ENCODE measurements around the gene NDC1. TPM values are rescaled to one million over a fixed set of nuclear protein-coding genes. Genes with fewer than 3 reads are reported as not detected.
A peak's percentile ranks its signal among the peaks of the same experiment; 100 is the strongest.
"Not testable (repeated sequence)": the region's sequence is repeated elsewhere in the genome, so short reads cannot be mapped to it uniquely, and the experiment has no call there.

The NDC1 gene, protein sequence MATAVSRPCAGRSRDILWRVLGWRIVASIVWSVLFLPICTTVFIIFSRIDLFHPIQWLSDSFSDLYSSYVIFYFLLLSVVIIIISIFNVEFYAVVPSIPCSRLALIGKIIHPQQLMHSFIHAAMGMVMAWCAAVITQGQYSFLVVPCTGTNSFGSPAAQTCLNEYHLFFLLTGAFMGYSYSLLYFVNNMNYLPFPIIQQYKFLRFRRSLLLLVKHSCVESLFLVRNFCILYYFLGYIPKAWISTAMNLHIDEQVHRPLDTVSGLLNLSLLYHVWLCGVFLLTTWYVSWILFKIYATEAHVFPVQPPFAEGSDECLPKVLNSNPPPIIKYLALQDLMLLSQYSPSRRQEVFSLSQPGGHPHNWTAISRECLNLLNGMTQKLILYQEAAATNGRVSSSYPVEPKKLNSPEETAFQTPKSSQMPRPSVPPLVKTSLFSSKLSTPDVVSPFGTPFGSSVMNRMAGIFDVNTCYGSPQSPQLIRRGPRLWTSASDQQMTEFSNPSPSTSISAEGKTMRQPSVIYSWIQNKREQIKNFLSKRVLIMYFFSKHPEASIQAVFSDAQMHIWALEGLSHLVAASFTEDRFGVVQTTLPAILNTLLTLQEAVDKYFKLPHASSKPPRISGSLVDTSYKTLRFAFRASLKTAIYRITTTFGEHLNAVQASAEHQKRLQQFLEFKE
- 13.2 TPM for total RNA-seq (ENCODE audit: insufficient read depth, low replicate concordance)

GRCh38 chr1:53837924-53838653, at the start of gene NDC1:
Gene NDC1 (minus strand): TSS chr1:53838296. CDS start chr1:53838261, 35 bp downstream.
- peak; percentile 99 for DNase-seq (ENCODE audit: low spot score)

DNA sequence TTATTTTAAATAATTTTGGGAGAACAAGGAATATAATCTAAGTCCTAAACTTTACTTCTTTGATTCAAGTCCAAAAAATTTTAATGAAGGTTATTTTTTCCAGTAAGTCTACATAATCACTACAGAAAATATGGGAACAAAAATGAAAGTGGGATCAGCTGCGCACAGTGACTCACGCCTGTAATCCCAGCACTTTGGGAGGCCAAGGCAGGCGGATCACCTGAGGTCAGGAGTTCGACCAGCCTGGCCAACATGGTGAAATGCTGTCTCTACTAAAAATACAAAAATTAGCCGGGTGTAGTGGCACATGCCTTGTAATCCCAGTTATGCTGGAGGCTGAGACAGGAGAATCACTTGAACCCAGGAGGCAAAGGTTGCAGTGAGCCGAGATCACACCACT, 45.5 kb upstream of the NDC1 start:
- not testable (repeated sequence) for DNase-seq (ENCODE audit: low spot score)

- DNase-seq (ENCODE audit: low spot score): not testable (repeated sequence)
These were observed 43.8 kb upstream of the NDC1 start for GRCh38 chr1:53881853-53882252.

DNA sequence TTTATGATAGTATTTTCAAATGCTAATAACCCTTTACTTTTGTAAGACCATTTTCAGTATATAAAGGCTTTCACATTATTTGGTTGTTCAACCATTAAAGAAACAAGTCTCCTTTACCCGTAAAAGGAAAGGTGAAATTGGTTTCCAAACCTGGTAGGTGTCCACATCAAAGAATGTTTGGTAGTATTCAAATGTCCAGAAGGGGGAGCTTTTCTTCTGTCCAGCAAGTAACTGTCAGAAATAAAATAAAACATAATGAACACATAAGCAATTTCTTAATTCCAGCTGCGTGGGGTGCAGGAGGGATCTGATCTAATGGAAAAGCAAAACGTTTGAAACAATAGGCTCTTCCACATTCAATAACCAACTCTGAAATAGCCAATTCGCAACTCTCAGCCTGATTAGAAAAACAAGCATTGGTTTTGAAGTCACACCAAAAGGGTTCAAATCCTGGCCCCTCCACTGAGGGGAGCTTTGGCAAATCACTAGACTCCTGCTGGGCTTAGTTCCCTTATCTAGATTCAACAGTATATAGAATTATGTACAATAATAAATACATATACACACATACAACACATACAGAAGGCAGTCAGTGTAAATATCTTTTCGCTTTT, 40.5 kb upstream of the NDC1 start:
- DNase-seq (ENCODE audit: low spot score): peak; percentile 39

DNA sequence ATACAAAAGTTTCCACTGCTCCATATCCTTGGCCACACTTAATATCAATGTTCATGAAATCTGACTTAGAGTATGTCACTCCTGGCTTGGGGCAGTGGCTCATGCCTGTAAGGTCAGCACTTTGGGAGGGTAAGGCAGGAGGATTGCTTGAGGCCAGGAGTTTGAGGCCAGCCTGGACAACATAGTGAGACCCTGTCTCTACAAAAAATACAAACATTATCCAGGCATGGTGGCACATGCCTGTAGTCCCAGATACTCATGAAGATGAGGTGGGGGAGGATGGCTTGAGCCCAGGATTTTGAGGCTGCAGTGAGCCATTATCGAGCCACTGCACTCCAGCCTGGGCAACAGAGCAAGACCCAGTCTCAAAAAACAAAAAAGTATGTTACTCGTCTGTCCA, 37.1 kb upstream of the NDC1 start:
- not testable (repeated sequence) for DNase-seq (ENCODE audit: low spot score)

GRCh38 chr1:53871773-53872484, 33.8 kb upstream of the NDC1 start:
- peak; percentile 39 for DNase-seq (ENCODE audit: low spot score)

- peak; percentile 31 for DNase-seq (ENCODE audit: low spot score)
These were observed 33.1 kb upstream of the NDC1 start for GRCh38 chr1:53871221-53871620.

- no peak for DNase-seq (ENCODE audit: low spot score)
These were observed 31.5 kb upstream of the NDC1 start for GRCh38 chr1:53869454-53870117.

DNA sequence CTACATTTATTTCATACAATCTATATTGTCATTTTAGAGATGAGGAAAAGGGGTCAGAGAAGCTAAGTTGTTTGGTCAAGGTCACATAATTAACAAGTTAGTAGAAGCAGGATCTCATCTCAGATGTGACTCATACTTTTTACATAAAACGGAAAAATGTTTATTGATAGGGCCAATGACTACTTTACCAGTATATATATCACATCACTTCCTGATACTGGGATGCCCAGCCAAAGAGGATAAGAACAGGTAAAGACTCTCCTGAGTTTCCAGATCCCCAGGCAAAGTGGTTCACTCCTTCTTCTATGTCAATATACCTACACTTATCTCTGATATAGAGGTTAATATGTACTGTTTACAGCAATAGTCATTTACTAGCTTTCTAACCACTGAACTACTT, 30.5 kb upstream of the NDC1 start:
- DNase-seq (ENCODE audit: low spot score): no peak

GRCh38 chr1:53862507-53862906, 24.4 kb upstream of the NDC1 start:
- DNase-seq (ENCODE audit: low spot score): no peak

DNA sequence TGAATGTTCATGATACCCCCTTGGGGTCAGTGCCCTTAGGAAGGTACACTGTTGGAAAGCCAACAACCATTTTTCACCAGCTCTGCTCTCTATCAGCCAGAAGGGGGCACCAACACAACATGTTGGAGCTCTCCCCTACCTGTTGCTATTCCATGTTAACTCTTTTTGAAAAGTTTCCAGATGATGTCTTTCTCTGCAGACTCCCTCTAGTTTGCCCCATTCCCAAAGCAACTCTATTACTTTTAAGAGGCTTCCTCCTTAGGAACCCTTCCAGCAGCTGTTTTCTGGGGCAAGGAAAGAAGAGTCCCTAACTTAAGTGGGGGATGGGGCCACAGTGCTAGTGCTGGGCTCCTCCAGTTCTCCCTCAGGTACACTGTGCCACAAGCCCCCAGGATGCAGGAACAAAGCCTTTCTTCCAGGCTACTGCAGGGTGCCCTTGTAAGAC, 22.9 kb upstream of the NDC1 start:
- peak; percentile 66 for DNase-seq (ENCODE audit: low spot score)

GRCh38 chr1:53851571-53852285, 13.6 kb upstream of the NDC1 start:
- no peak for DNase-seq (ENCODE audit: low spot score)

- DNase-seq (ENCODE audit: low spot score): no peak
These were observed 12.1 kb upstream of the NDC1 start for GRCh38 chr1:53850082-53850673.

DNA sequence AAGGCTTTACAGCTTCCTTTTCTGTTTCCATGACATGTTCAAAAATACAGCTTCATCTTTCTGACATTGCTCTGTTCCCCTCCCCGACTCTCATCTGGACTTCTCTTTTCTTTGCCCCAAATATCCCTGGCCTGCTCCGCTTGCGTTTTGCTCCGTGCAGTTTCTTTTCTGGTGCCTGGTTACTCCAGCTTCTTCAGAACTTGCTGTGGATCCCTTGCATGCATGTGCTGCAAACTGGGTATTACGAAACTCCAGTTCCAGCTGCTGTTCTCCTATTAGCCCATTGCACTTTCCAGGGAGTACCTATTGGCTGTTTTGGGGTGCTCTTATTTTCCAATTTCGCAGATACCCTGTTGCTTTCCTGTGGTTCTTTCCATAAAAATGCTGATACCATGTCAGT, 9.9 kb upstream of the NDC1 start:
- DNase-seq (ENCODE audit: low spot score): peak; percentile 18

DNA sequence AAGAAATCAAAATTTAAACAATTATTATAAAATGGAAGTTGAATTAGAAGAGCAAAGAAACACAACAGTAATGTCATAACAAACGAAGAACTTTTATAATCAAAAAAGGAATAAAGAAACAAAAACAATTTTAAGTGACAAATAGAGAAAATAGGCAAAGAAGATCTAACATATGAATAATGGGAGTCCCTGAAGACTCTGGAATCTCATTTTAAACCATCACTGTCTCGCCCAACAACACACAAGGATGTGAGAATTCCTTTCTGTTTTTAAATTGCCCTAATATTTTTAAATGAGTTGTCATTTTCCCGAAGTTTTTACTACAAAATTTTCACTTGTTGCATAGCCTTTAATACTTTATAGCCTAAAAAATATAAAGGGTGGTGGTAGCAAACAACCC, 4.3 kb upstream of the NDC1 start:
- DNase-seq (ENCODE audit: low spot score): no peak

GRCh38 chr1:53838654-53838974, 518 bp upstream of the NDC1 start:
- no peak for DNase-seq (ENCODE audit: low spot score)

GRCh38 chr1:53837646-53837923, 511 bp downstream of the NDC1 start:
- DNase-seq (ENCODE audit: low spot score): peak; percentile 2

- no peak for DNase-seq (ENCODE audit: low spot score)
These were observed 2.6 kb downstream of the NDC1 start for GRCh38 chr1:53835491-53835890.

DNA sequence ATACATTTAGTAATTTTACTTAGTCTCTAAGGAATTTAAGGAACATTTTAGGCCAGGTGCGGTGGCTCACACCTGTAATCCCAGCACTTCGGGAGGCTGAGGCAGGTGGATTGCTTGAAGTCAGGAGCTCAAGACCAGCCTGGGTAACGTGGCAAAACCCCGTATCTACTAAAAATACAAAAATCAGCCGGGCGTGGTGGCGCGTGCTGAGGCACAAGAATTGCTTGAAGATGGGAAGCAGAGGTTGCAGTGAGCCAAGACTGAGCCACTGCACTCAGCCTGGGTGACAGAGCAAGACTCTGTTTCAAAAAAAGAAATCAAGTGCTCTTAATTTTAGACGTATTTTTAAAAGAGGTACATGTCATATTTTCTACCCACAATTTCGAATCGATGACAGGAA, 3.3 kb downstream of the NDC1 start:
- DNase-seq (ENCODE audit: low spot score): no peak

GRCh38 chr1:53833393-53833792, 4.7 kb downstream of the NDC1 start:
- DNase-seq (ENCODE audit: low spot score): no peak
